Liver (tissue), 9 donors: ENCODE data around the gene RPGRIP1L. TPM values are rescaled to one million over a fixed set of nuclear protein-coding genes. Genes with fewer than 3 reads are reported as not detected.

Experiments
- DNase-seq: peaks from one replicate; pipeline ENCODE4 v3.0.0-alpha.2; 2017; ENCODE audit warnings: low spot score
- H3K27ac ChIP-seq, 2 donors: one replicate each; pipeline ENCODE4 v1.7.0; 2013; ENCODE audit warnings: inconsistent platforms in 2 of 2, low read length in 2 of 2, control low read depth in 1 of 2, low read depth in 1 of 2, mild to moderate bottlenecking in 1 of 2
- H3K27me3 ChIP-seq, 4 donors: one replicate each; pipeline versions ENCODE4 v1.6.1 to v1.7.0; 2013; ENCODE audit warnings: low read length in 3 of 4, inconsistent platforms in 1 of 4, mild to moderate bottlenecking in 1 of 4, moderate library complexity in 1 of 4; ENCODE audit not compliant: control insufficient read depth in 4 of 4, insufficient read depth in 4 of 4
- H3K36me3 ChIP-seq, 4 donors: one replicate each; pipeline versions ENCODE4 v1.6.1 to v1.7.0; 2013; ENCODE audit warnings: low read length in 3 of 4, mild to moderate bottlenecking in 3 of 4, low read depth in 1 of 4, moderate library complexity in 1 of 4; ENCODE audit not compliant: control insufficient read depth in 4 of 4, insufficient read depth in 3 of 4
- H3K4me1 ChIP-seq, 4 donors: one replicate each; pipeline versions ENCODE4 v1.6.1 to v1.7.0; 2013; ENCODE audit warnings: low read length in 3 of 4, mild to moderate bottlenecking in 3 of 4, moderate library complexity in 1 of 4; ENCODE audit not compliant: control insufficient read depth in 4 of 4, insufficient read depth in 4 of 4
- H3K4me3 ChIP-seq, 3 donors: one replicate each; pipeline versions ENCODE4 v1.6.1 to v1.7.0; 2013; ENCODE audit warnings: low read length in 3 of 3, control low read depth in 1 of 3, low read depth in 1 of 3, mild to moderate bottlenecking in 1 of 3
- H3K9ac ChIP-seq, 2 donors: one replicate each; pipeline ENCODE4 v1.7.0; 2013; ENCODE audit warnings: low read length in 2 of 2, mild to moderate bottlenecking in 2 of 2, moderate library complexity in 2 of 2, control low read depth in 1 of 2, low read depth in 1 of 2
- H3K9me3 ChIP-seq, 4 donors: one replicate each; pipeline versions ENCODE4 v1.6.1 to v1.7.0; 2013; ENCODE audit warnings: low read length in 3 of 4; ENCODE audit not compliant: control insufficient read depth in 4 of 4
- ATF3 ChIP-seq: IDR thresholded peaks from 2 replicates; pipeline ENCODE4 v1.6.1; 2016; ENCODE audit warnings: antibody characterized with exemption
- CTCF ChIP-seq: fragments of 150-350 bp; IDR thresholded peaks from 2 replicates; pipeline ENCODE4 v1.5.1; 2017; ENCODE audit warnings: improper control_type of control experiment, low read depth, low read length; ENCODE audit not compliant: missing input control
- EGR1 ChIP-seq, 2 donors: IDR thresholded peaks; 2 replicates each; pipeline ENCODE4 v1.6.1; 2016 to 2018; ENCODE audit warnings: antibody characterized with exemption in 2 of 2, low read depth in 2 of 2
- FOXA1 ChIP-seq: IDR thresholded peaks from 2 replicates; pipeline ENCODE4 v1.6.1; 2016; ENCODE audit warnings: antibody characterized with exemption
- FOXA2 ChIP-seq: IDR thresholded peaks from 2 replicates; pipeline ENCODE4 v1.6.1; 2016; ENCODE audit warnings: antibody characterized with exemption
- HNF4A ChIP-seq, 2 donors: conservative IDR thresholded peaks; 2 replicates each; pipeline ENCODE4 v1.6.1; 2016; ENCODE audit warnings: antibody characterized with exemption in 2 of 2, mild to moderate bottlenecking in 2 of 2
- HNF4G ChIP-seq: IDR thresholded peaks from 2 replicates; pipeline ENCODE4 v1.6.1; 2016; ENCODE audit warnings: antibody characterized with exemption
- NR2F2 ChIP-seq: IDR thresholded peaks from 2 replicates; pipeline ENCODE4 v1.6.1; 2016; ENCODE audit warnings: antibody characterized with exemption
- RAD21 ChIP-seq, 2 donors: IDR thresholded peaks; 2 replicates each; pipeline ENCODE4 v1.6.1; 2016; ENCODE audit warnings: antibody characterized with exemption in 2 of 2, mild to moderate bottlenecking in 2 of 2
- RXRA ChIP-seq, 2 donors: IDR thresholded peaks; 2 replicates each; pipeline ENCODE4 v1.6.1; 2017 to 2018; ENCODE audit warnings: antibody characterized with exemption in 2 of 2, mild to moderate bottlenecking in 1 of 2
- TAF1 ChIP-seq: conservative IDR thresholded peaks from 2 replicates; pipeline ENCODE4 v1.6.1; 2016; ENCODE audit warnings: antibody characterized with exemption, mild to moderate bottlenecking
- YY1 ChIP-seq: IDR thresholded peaks from 2 replicates; pipeline ENCODE4 v1.6.1; 2016; ENCODE audit warnings: antibody characterized with exemption, mild to moderate bottlenecking
- WGBS: extraction: QIAGEN DNeasy Blood & Tissue Kit; methylation state at CpG from one replicate; pipeline ENCODE4 v1.1.7; 2013; 5-methylcytosine and 5-hydroxymethylcytosine counted together
- polyA plus RNA-seq, 2 donors: library from polyadenylated mRNA; stranded (reverse) in 1 of 2; unstranded in 1 of 2; fragments of 200-250 nt in 1 of 2; fragments of >200 nt in 1 of 2; fragmentation: Nextera tagmentation in 1 of 2; extraction: Ambion mirVana in 1 of 2; gene quantifications; one replicate each; pipeline versions ENCODE4 v1.2.1 to v1.2.3, GENCODE V29; 2013 to 2015
- total RNA-seq, 2 donors: library from RNA; depleted of rRNA; stranded (reverse); fragments of >200 nt; gene quantifications; one replicate each; pipeline ENCODE4 v1.2.3, GENCODE V29; 2014
- TF ChIP-seq, protein P1 (sequence below): IDR thresholded peaks from 2 replicates; pipeline ENCODE4 v1.6.1; 2016; ENCODE audit warnings: antibody characterized with exemption
- TF ChIP-seq, protein P2 (sequence below): IDR thresholded peaks from 2 replicates; pipeline ENCODE4 v1.6.1; 2016; ENCODE audit warnings: antibody characterized with exemption
- donor health status: healthy.
- donor health status: healthy.
- donor health status: healthy.
- donor health status: healthy.
- donor health status: healthy.

The RPGRIP1L gene
- total and polyA plus RNA-seq, 4 donors: 0.46 to 1.4 (median 0.89) TPM

DNA sequence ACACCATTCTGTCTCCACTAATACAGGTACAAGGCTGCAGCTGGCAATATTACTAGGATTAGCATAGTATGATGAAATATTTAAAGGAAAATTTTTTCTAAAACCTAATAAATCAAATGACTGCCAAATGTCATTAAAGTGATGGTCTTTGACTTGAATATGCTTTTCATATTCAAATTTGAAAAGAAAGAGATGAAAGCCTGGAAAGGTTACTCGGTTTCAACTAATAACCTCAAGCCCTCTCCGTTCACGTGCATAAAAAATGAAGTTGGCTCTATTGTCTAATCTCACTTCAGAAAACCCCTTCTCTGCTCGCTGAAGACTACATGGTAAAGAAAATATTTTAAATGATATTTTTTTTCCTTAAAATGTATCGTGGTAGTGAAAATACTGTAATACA, 83.2 kb downstream of the RPGRIP1L start (continued):
- TF ChIP-seq, protein P1, sequence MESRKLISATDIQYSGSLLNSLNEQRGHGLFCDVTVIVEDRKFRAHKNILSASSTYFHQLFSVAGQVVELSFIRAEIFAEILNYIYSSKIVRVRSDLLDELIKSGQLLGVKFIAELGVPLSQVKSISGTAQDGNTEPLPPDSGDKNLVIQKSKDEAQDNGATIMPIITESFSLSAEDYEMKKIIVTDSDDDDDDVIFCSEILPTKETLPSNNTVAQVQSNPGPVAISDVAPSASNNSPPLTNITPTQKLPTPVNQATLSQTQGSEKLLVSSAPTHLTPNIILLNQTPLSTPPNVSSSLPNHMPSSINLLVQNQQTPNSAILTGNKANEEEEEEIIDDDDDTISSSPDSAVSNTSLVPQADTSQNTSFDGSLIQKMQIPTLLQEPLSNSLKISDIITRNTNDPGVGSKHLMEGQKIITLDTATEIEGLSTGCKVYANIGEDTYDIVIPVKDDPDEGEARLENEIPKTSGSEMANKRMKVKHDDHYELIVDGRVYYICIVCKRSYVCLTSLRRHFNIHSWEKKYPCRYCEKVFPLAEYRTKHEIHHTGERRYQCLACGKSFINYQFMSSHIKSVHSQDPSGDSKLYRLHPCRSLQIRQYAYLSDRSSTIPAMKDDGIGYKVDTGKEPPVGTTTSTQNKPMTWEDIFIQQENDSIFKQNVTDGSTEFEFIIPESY: no peak
- no peak for TF ChIP-seq FOXA2

GRCh38 chr16:53619235-53619634, 84.4 kb downstream of the RPGRIP1L start:
- no peak for TF ChIP-seq ATF3
- TF ChIP-seq, protein P2, sequence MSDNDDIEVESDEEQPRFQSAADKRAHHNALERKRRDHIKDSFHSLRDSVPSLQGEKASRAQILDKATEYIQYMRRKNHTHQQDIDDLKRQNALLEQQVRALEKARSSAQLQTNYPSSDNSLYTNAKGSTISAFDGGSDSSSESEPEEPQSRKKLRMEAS: no peak
- TF ChIP-seq FOXA2: no peak
- no peak for TF ChIP-seq TAF1
- no peak for TF ChIP-seq HNF4G
- no peak for TF ChIP-seq NR2F2
- TF ChIP-seq CTCF: no peak
- no peak for TF ChIP-seq YY1
- no peak for TF ChIP-seq EGR1 (IDR thresholded peaks at IDR 0.05; ENCODE audit: low read depth in 2 of 2)
- TF ChIP-seq, protein P1: no peak
- no peak for TF ChIP-seq RAD21 (IDR thresholded peaks at IDR 0.05)
- no peak for TF ChIP-seq FOXA1
- WGBS: 93% methylated on average over 3 of the region's 3 CpGs
- H3K9me3 ChIP-seq: no peaks in the 10 kb centered on the region

GRCh38 chr16:53614346-53614745, 89.3 kb downstream of the RPGRIP1L start:
- no peak for DNase-seq
- WGBS: 94% methylated on average over 1 of the region's 1 CpG
- Histone ChIP-seq H3K36me3 (no peaks in the 10 kb centered on the region), H3K27ac (no peak overlapping the region), H3K4me3 (no peak overlapping the region), H3K27me3 (no peaks in the 10 kb centered on the region), H3K9me3 (no peaks in the 10 kb centered on the region), H3K4me1 (no peaks in the 10 kb centered on the region), H3K9ac (no peak overlapping the region)
- TF ChIP-seq FOXA2 (no peak), YY1 (no peak), CTCF (no peak), NR2F2 (no peak), EGR1 (IDR thresholded peaks at IDR 0.05; ENCODE audit: low read depth in 2 of 2) (no peak), FOXA1 (no peak), RXRA (IDR thresholded peaks at IDR 0.05) (no peak), HNF4A (conservative IDR thresholded peaks at IDR 0.05) (no peak)

More at GRCh38 chr16:53619235-53619634, 84.4 kb downstream of the RPGRIP1L start:
- DNase-seq: no peak
- no peak overlapping the region for H3K9ac ChIP-seq
- no peaks in the 10 kb centered on the region for H3K27me3 ChIP-seq
- no peaks in the 10 kb centered on the region for H3K36me3 ChIP-seq
- no peak overlapping the region for H3K27ac ChIP-seq
- no peaks in the 10 kb centered on the region for H3K4me1 ChIP-seq
- H3K4me3 ChIP-seq: no peak overlapping the region
